IMR-90 (cell line): ENCODE results near the gene DISC1. TPM values are rescaled to one million over a fixed set of nuclear protein-coding genes. Genes with fewer than 3 reads are reported as not detected.

Source experiments
- ATAC-seq: fragments of 200-7000 bp; cut with Tn5 transposase; 2 replicates; pipeline ENCODE4 v1.9.1; 2020; ENCODE audit warnings: low read depth, mild to moderate bottlenecking, moderate library complexity
- BruUV-seq: library from RNA; stranded (reverse); fragments of 400-500 nt; replicated peaks from 2 replicates; lab custom pipeline; 2021; lab: Mats Ljungman, UMichigan
- CTCF ChIA-PET: fragments of 300-600 bp; formaldehyde crosslinking; extraction: SDS; loops from one replicate; lab custom pipeline; 2021; ENCODE audit warnings: antibody characterized with exemption; lab: Yijun Ruan, JAX
- POLR2A ChIA-PET: fragments of 300-600 bp; sonication (Branson Sonifier 250); formaldehyde crosslinking; loops from one replicate; lab custom pipeline; 2022; ENCODE audit warnings: antibody characterized with exemption; ENCODE audit not compliant: unreplicated experiment; lab: Charles Lee
- DNase-seq: peaks from one replicate; pipeline ENCODE4 v3.0.0; 2013
- H2AFZ ChIP-seq: replicated peaks from 2 replicates; pipeline ENCODE3; 2013; ENCODE audit warnings: low read length, mild to moderate bottlenecking; ENCODE audit not compliant: poor library complexity
- H2AK5ac ChIP-seq: 2 replicates; pipeline ENCODE4 v1.6.1; 2013; ENCODE audit warnings: low read depth, low read length, inconsistent platforms
- H2AK9ac ChIP-seq: replicated peaks from 2 replicates; pipeline ENCODE3; 2013; ENCODE audit warnings: mild to moderate bottlenecking, low read depth, low read length, moderate library complexity; ENCODE audit not compliant: poor library complexity
- H2BK120ac ChIP-seq: 2 replicates; pipeline ENCODE4 v1.6.1; 2013; ENCODE audit warnings: low read depth, low read length, inconsistent platforms
- H2BK15ac ChIP-seq: 3 replicates; pipeline ENCODE4 v1.6.1; 2013; ENCODE audit warnings: low read depth, low read length, inconsistent platforms
- H2BK20ac ChIP-seq: 2 replicates; pipeline ENCODE4 v1.6.1; 2013; ENCODE audit warnings: low read depth, mild to moderate bottlenecking, inconsistent platforms, low read length, moderate library complexity
- H2BK5ac ChIP-seq: 2 replicates; pipeline ENCODE4 v1.6.1; 2013; ENCODE audit warnings: mild to moderate bottlenecking, low read depth, low read length, inconsistent platforms; ENCODE audit not compliant: poor library complexity, severe bottlenecking
- H3K14ac ChIP-seq: replicated peaks from 2 replicates; pipeline ENCODE4 v1.6.1; 2013; ENCODE audit warnings: low read depth, low read length, inconsistent platforms
- H3K18ac ChIP-seq: 2 replicates; pipeline ENCODE4 v1.6.1; 2013; ENCODE audit warnings: low read depth, low read length, control low read depth
- H3K23ac ChIP-seq: 2 replicates; pipeline ENCODE4 v1.6.1; 2013; ENCODE audit warnings: low read depth, low read length, inconsistent platforms
- H3K27ac ChIP-seq: 2 replicates; pipeline ENCODE4 v1.5.1; 2013; ENCODE audit warnings: mild to moderate bottlenecking, control low read depth, low read length; ENCODE audit not compliant: insufficient read depth
- H3K27me3 ChIP-seq: 2 replicates; pipeline ENCODE4 v1.6.1; 2013; ENCODE audit warnings: low read length; ENCODE audit not compliant: control insufficient read depth, insufficient read depth
- H3K36me3 ChIP-seq: 2 replicates; pipeline ENCODE4 v1.6.1; 2013; ENCODE audit warnings: low read length, mixed read lengths; ENCODE audit not compliant: control insufficient read depth, insufficient read depth
- H3K4ac ChIP-seq: 2 replicates; pipeline ENCODE4 v1.6.1; 2013; ENCODE audit warnings: low read depth, low read length, inconsistent platforms
- H3K4me1 ChIP-seq: 2 replicates; pipeline ENCODE4 v1.6.1; 2013; ENCODE audit warnings: low read length, mixed read lengths; ENCODE audit not compliant: control insufficient read depth, insufficient read depth
- H3K4me2 ChIP-seq: 2 replicates; pipeline ENCODE4 v1.6.1; 2013; ENCODE audit warnings: low read depth, mild to moderate bottlenecking, control low read depth, low read length, moderate library complexity
- H3K4me3 ChIP-seq: 2 replicates; pipeline ENCODE4 v1.5.1; 2013; ENCODE audit warnings: low read depth, mild to moderate bottlenecking, control low read depth, low read length, moderate library complexity; ENCODE audit not compliant: insufficient read depth
- H3K56ac ChIP-seq: 2 replicates; pipeline ENCODE4 v1.6.1; 2013; ENCODE audit warnings: low read length, inconsistent platforms; ENCODE audit not compliant: insufficient read depth; ENCODE audit errors: extremely low read depth
- H3K79me1 ChIP-seq, 2 experiments: 2 replicates each; pipeline ENCODE4 v1.6.1; 2013; ENCODE audit warnings: low read length in 2 of 2, inconsistent platforms in 1 of 2, low read depth in 1 of 2
- H3K9ac ChIP-seq: 2 replicates; pipeline ENCODE4 v1.6.1; 2013; ENCODE audit warnings: low read depth, low read length, control low read depth
- H3K9me1 ChIP-seq: 2 replicates; pipeline ENCODE4 v1.6.1; 2013; ENCODE audit warnings: low read length, inconsistent platforms; ENCODE audit not compliant: insufficient read depth
- H3K9me3 ChIP-seq: 2 replicates; pipeline ENCODE4 v1.6.1; 2013; ENCODE audit warnings: low read length; ENCODE audit not compliant: control insufficient read depth, insufficient read depth
- H4K20me1 ChIP-seq: 2 replicates; pipeline ENCODE4 v1.6.1; 2013; ENCODE audit warnings: low read length, inconsistent platforms; ENCODE audit not compliant: insufficient read depth
- H4K5ac ChIP-seq: 2 replicates; pipeline ENCODE4 v1.6.1; 2013; ENCODE audit warnings: mild to moderate bottlenecking, low read depth, low read length, control low read depth
- H4K8ac ChIP-seq, 2 experiments: 2 replicates each; pipeline ENCODE4 v1.6.1; 2013; ENCODE audit warnings: low read depth in 2 of 2, low read length in 2 of 2, control low read depth in 1 of 2, inconsistent platforms in 1 of 2
- H4K91ac ChIP-seq: 2 replicates; pipeline ENCODE4 v1.6.1; 2013; ENCODE audit warnings: low read depth, low read length, inconsistent platforms; ENCODE audit not compliant: insufficient read depth
- BHLHE40 ChIP-seq: fragments of 150-350 bp; IDR thresholded peaks from 2 replicates; pipeline ENCODE4 v1.6.1; 2016; ENCODE audit warnings: mild to moderate bottlenecking, low read depth, low read length
- CEBPB ChIP-seq: IDR thresholded peaks from 2 replicates; pipeline ENCODE4 v1.6.1; 2012; ENCODE audit warnings: low read depth, low read length, improper control_type of control experiment
- CHD1 ChIP-seq: IDR thresholded peaks from 2 replicates; pipeline ENCODE4 v1.6.1; 2012; ENCODE audit warnings: low read depth, low read length, improper control_type of control experiment
- ELK1 ChIP-seq: fragments of 150-350 bp; IDR thresholded peaks from 2 replicates; pipeline ENCODE4 v1.6.1; 2016; ENCODE audit warnings: low read depth, mild to moderate bottlenecking, low read length, moderate library complexity, borderline replicate concordance
- FOS ChIP-seq: fragments of 150-350 bp; IDR thresholded peaks from 2 replicates; pipeline ENCODE4 v1.6.1; 2016; ENCODE audit warnings: low read depth, low read length
- MAFK ChIP-seq: IDR thresholded peaks from 2 replicates; pipeline ENCODE4 v1.6.1; 2012; ENCODE audit warnings: low read depth, low read length, improper control_type of control experiment
- MAZ ChIP-seq: IDR thresholded peaks from 2 replicates; pipeline ENCODE4 v1.6.1; 2012; ENCODE audit warnings: low read depth, mild to moderate bottlenecking, low read length, improper control_type of control experiment, moderate library complexity, borderline replicate concordance
- MXI1 ChIP-seq: IDR thresholded peaks from 2 replicates; pipeline ENCODE4 v1.6.1; 2012; ENCODE audit warnings: low read depth, mild to moderate bottlenecking, low read length, moderate library complexity, borderline replicate concordance
- NFE2L2 ChIP-seq: fragments of 150-350 bp; IDR thresholded peaks from 2 replicates; pipeline ENCODE4 v1.6.1; 2016; ENCODE audit warnings: low read depth, mild to moderate bottlenecking, low read length
- POLR2A ChIP-seq: IDR thresholded peaks from 2 replicates; pipeline ENCODE4 v1.6.1; 2012; ENCODE audit warnings: mild to moderate bottlenecking, low read depth, low read length
- RAD21 ChIP-seq: IDR thresholded peaks from 2 replicates; pipeline ENCODE4 v1.6.1; 2012; ENCODE audit warnings: low read length, improper control_type of control experiment
- RFX5 ChIP-seq: IDR thresholded peaks from 2 replicates; pipeline ENCODE4 v1.8.0; 2012; ENCODE audit warnings: low read depth, mild to moderate bottlenecking, low read length, moderate library complexity
- SMC3 ChIP-seq: fragments of 150-350 bp; IDR thresholded peaks from 2 replicates; pipeline ENCODE4 v1.6.1; 2016; ENCODE audit warnings: low read depth, mild to moderate bottlenecking, antibody characterized with exemption, low read length, moderate library complexity
- USF2 ChIP-seq: fragments of 150-350 bp; IDR thresholded peaks from 2 replicates; pipeline ENCODE4 v1.6.1; 2017; ENCODE audit warnings: mild to moderate bottlenecking, antibody characterized with exemption, low read length, low read depth
- WGBS, 2 experiments: methylation state at CpG; one replicate each; pipeline versions ENCODE4 v1.1.5 to v1.1.7; 2013; ENCODE audit warnings: missing lambda C conversion rate in 2 of 2; ENCODE audit not compliant: insufficient read length in 1 of 2; ENCODE audit errors: extremely low coverage in 2 of 2; 5-methylcytosine and 5-hydroxymethylcytosine counted together
- dilution Hi-C: fragments of 300-500 bp; cut with HindIII; formaldehyde crosslinking; loops from one replicate; pipeline ENCODE4 v1.14.3; 2018; ENCODE audit warnings: low sequenced_read_pairs; ENCODE audit not compliant: unreplicated experiment
- in situ Hi-C: fragments of 300-500 bp; cut with MboI; formaldehyde crosslinking; loops from 3 replicates; pipeline ENCODE4 v1.14.3; 2019; ENCODE audit warnings: low sequenced_read_pairs, inconsistent platforms, mixed read lengths
- intact Hi-C: fragments of 100-400 bp; cut with micrococcal nuclease; formaldehyde crosslinking; loops from 2 replicates; pipeline ENCODE4 v1.10.0; 2022
- polyA plus RNA-seq, 3 experiments: library from polyadenylated mRNA; depleted of rRNA; stranded (reverse); fragments of >200 nt; gene quantifications; 2 replicates each; pipeline ENCODE4 v1.2.3, GENCODE V29; 2012; ENCODE audit warnings: low replicate concordance in 1 of 3
- total RNA-seq: library from RNA; depleted of rRNA; stranded (reverse); fragments of >200 nt; gene quantifications from 2 replicates; pipeline ENCODE4 v1.2.3, GENCODE V29; 2012

The DISC1 gene
- total and polyA plus RNA-seq, 2 of the 4 experiments (the other 2 are of a cell fraction) = 2.2 to 7.0 TPM

- TF ChIP-seq MAZ = no peak
- TF ChIP-seq MXI1 = no peak
These were observed 39.8 kb downstream of the DISC1 start (continued) for GRCh38 chr1:231666220-231666936.

GRCh38 chr1:231666937-231667608, 40.5 kb downstream of the DISC1 start:
- no peak overlapping the region for H4K5ac ChIP-seq
- no peak overlapping the region for H3K4ac ChIP-seq
- ChIA-PET POLR2A (no interaction called here), CTCF (interaction anchor here (1.2 kb wide), 1 partner anchor 9 kb away, joined by 5 read pairs; no protein-coding TSS in a partner anchor)
- H4K8ac ChIP-seq = peak overlapping the region in 1 of 2 experiments; percentile 41; a peak in 1 of 4 replicates
- H2AK9ac ChIP-seq = no peak overlapping the region
- H3K79me1 ChIP-seq = peaks cover 3 to 6% of the 10 kb centered on the region in 2 experiments; a peak in 2 of 4 replicates
- no peak overlapping the region for H3K4me3 ChIP-seq
- ATAC-seq = peak; percentile 84
- BruUV-seq = no TSS peak
- no peak overlapping the region for H2BK5ac ChIP-seq
- WGBS, 2 experiments = no CpG with 5 or more reads among the region's 1 CpG
- H3K14ac ChIP-seq = no peak overlapping the region
- H3K36me3 ChIP-seq = no peaks in the 10 kb centered on the region
- no peak overlapping the region; the same call in 1 of the 2 replicates for H2BK120ac ChIP-seq
- H3K18ac ChIP-seq = no peak overlapping the region
- H2BK20ac ChIP-seq = no peak overlapping the region
- no peak overlapping the region for H3K56ac ChIP-seq
- no peak overlapping the region for H3K23ac ChIP-seq
- H3K9me3 ChIP-seq = no peaks in the 10 kb centered on the region
- H2AK5ac ChIP-seq = no peak overlapping the region
- no peak overlapping the region for H3K4me2 ChIP-seq
- no peaks in the 10 kb centered on the region for H4K20me1 ChIP-seq
- H3K4me1 ChIP-seq = peaks cover 3% of the 10 kb centered on the region
- dilution Hi-C loops (no loop called here), intact Hi-C loops (no loop called here), in situ Hi-C loops (no loop called here)
- peaks cover 3% of the 10 kb centered on the region; the same call in 1 of the 2 replicates for H3K9me1 ChIP-seq
- H3K9ac ChIP-seq = no peak overlapping the region
- no peak overlapping the region for H2BK15ac ChIP-seq
- H4K91ac ChIP-seq = no peak overlapping the region
- H3K27me3 ChIP-seq = no peaks in the 10 kb centered on the region
- no peak overlapping the region; the same call in 1 of the 2 replicates for H3K27ac ChIP-seq
- no peak for DNase-seq
- no peak overlapping the region for H2AFZ ChIP-seq
- TF ChIP-seq SMC3 (no peak), RFX5 (no peak), ELK1 (no peak), FOS (no peak), POLR2A (no peak), CHD1 (no peak), USF2 (no peak), MXI1 (no peak), NFE2L2 (no peak), MAFK (no peak), CEBPB (no peak), RAD21 (no peak), BHLHE40 (no peak)
